Neural cell (in vitro differentiated cells): Measurements from ENCODE around the gene EPB41L2. TPM values are rescaled to one million over a fixed set of nuclear protein-coding genes. Genes with fewer than 3 reads are reported as not detected.

Source experiments
- H2AFZ ChIP-seq: fragments of 200-600, 300-800 bp; sonication (generic), shearing (Covaris generic); 2 replicates; pipeline ENCODE4 v1.6.0; 2014; ENCODE audit warnings: low read depth, mild to moderate bottlenecking, antibody characterized with exemption, low read length, moderate library complexity
- H3F3A ChIP-seq: fragments of 200-600 bp; shearing (Covaris generic); 2 replicates; pipeline ENCODE4 v1.6.1; 2016; ENCODE audit warnings: mild to moderate bottlenecking, moderate library complexity, mixed read lengths, antibody characterized with exemption, low read length; ENCODE audit not compliant: insufficient read depth, poor library complexity, severe bottlenecking
- H3K27ac ChIP-seq: fragments of 200-600, 300-800 bp; sonication (generic), shearing (Covaris generic); 2 replicates; pipeline ENCODE4 v1.5.1; 2014; ENCODE audit warnings: mild to moderate bottlenecking, low read length, moderate library complexity
- H3K27me3 ChIP-seq: fragments of 300-800, 200-600 bp; sonication (generic), shearing (Covaris generic); 2 replicates; pipeline ENCODE4 v1.6.0; 2014; ENCODE audit warnings: mild to moderate bottlenecking, low read depth, low read length, moderate library complexity; ENCODE audit not compliant: insufficient read depth
- H3K36me3 ChIP-seq: fragments of 300-800, 200-600 bp; sonication (generic), shearing (Covaris generic); 2 replicates; pipeline ENCODE4 v1.5.1; 2014; ENCODE audit warnings: mild to moderate bottlenecking, antibody characterized with exemption, low read length, moderate library complexity; ENCODE audit not compliant: insufficient read depth
- H3K4me2 ChIP-seq: fragments of 300-800, 200-600 bp; sonication (generic), shearing (Covaris generic); 2 replicates; pipeline ENCODE4 v1.6.0; 2014; ENCODE audit warnings: mild to moderate bottlenecking, low read length
- H3K4me3 ChIP-seq: fragments of 300-800, 200-600 bp; sonication (generic), shearing (Covaris generic); 2 replicates; pipeline ENCODE4 v1.5.1; 2014; ENCODE audit warnings: mild to moderate bottlenecking, low read length, moderate library complexity
- H3K79me2 ChIP-seq: fragments of 200-600 bp; shearing (Covaris generic); replicated peaks from 2 replicates; pipeline ENCODE4 v1.6.0; 2014; ENCODE audit warnings: mild to moderate bottlenecking, low read length, moderate library complexity; ENCODE audit not compliant: insufficient read depth
- H3K9ac ChIP-seq: fragments of 300-800, 200-600 bp; sonication (generic), shearing (Covaris generic); 2 replicates; pipeline ENCODE4 v1.6.1; 2016; ENCODE audit warnings: mild to moderate bottlenecking, low read length, mixed read lengths
- H3K9me2 ChIP-seq: fragments of 200-600 bp; shearing (Covaris generic); 2 replicates; pipeline ENCODE4 v1.6.1; 2016; ENCODE audit warnings: mild to moderate bottlenecking, low read length, mixed read lengths; ENCODE audit not compliant: insufficient read depth
- H3K9me3 ChIP-seq: fragments of 200-600, 300-800 bp; sonication (generic), shearing (Covaris generic); 2 replicates; pipeline ENCODE4 v1.6.1; 2016; ENCODE audit warnings: mild to moderate bottlenecking, mixed run types, low read length, moderate library complexity, mixed read lengths
- H4K20me1 ChIP-seq: fragments of 200-600 bp; shearing (Covaris generic); 2 replicates; pipeline ENCODE4 v1.6.1; 2016; ENCODE audit warnings: mild to moderate bottlenecking, mixed run types; ENCODE audit not compliant: insufficient read depth
- EP300 ChIP-seq: fragments of 450-650 bp; conservative IDR thresholded peaks from 2 replicates; pipeline ENCODE4 v1.6.1; 2014; ENCODE audit warnings: antibody characterized with exemption, mild to moderate bottlenecking, moderate library complexity; ENCODE audit not compliant: poor library complexity, severe bottlenecking
- EZH2 ChIP-seq: fragments of 200-600, 300-800 bp; shearing (Covaris generic), sonication (generic); IDR thresholded peaks from 2 replicates; pipeline ENCODE4 v1.6.1; 2014; ENCODE audit warnings: antibody characterized with exemption, low read length, borderline replicate concordance, mild to moderate bottlenecking; ENCODE audit not compliant: insufficient read depth, poor library complexity, severe bottlenecking
- MXI1 ChIP-seq: fragments of 450-650 bp; conservative IDR thresholded peaks from 2 replicates; pipeline ENCODE4 v1.6.1; 2014; ENCODE audit warnings: antibody characterized with exemption, mild to moderate bottlenecking; ENCODE audit not compliant: poor library complexity, severe bottlenecking
- POLR2AphosphoS5 ChIP-seq: IDR thresholded peaks from 2 replicates; pipeline ENCODE4 v1.6.1; 2012
- RAD21 ChIP-seq: fragments of 450-650 bp; conservative IDR thresholded peaks from 2 replicates; pipeline ENCODE4 v1.6.1; 2014; ENCODE audit warnings: antibody characterized with exemption, mild to moderate bottlenecking, moderate library complexity
- SMC3 ChIP-seq: fragments of 450-650 bp; conservative IDR thresholded peaks from 2 replicates; pipeline ENCODE4 v1.6.1; 2014; ENCODE audit warnings: antibody characterized with exemption, mild to moderate bottlenecking, moderate library complexity; ENCODE audit not compliant: poor library complexity
- TAF1 ChIP-seq: IDR thresholded peaks from 2 replicates; pipeline ENCODE4 v1.6.1; 2012; ENCODE audit warnings: low read depth
- polyA plus RNA-seq: library from polyadenylated mRNA; depleted of rRNA; stranded (reverse); fragments of >200 nt; gene quantifications from 2 replicates; pipeline ENCODE4 v1.2.3, GENCODE V29; 2014
- TF ChIP-seq, protein P1 (sequence below): IDR thresholded peaks from 2 replicates; pipeline ENCODE4 v1.6.1; 2012; ENCODE audit warnings: borderline replicate concordance
- TF ChIP-seq, protein P2 (sequence below): fragments of 450-650 bp; IDR thresholded peaks from 2 replicates; pipeline ENCODE4 v1.5.1; 2014; ENCODE audit warnings: antibody characterized with exemption, mild to moderate bottlenecking, moderate library complexity; ENCODE audit not compliant: poor library complexity, severe bottlenecking

Gene EPB41L2
- polyA plus RNA-seq, 1 donor from 2014 or later, result 13.5 TPM

DNA sequence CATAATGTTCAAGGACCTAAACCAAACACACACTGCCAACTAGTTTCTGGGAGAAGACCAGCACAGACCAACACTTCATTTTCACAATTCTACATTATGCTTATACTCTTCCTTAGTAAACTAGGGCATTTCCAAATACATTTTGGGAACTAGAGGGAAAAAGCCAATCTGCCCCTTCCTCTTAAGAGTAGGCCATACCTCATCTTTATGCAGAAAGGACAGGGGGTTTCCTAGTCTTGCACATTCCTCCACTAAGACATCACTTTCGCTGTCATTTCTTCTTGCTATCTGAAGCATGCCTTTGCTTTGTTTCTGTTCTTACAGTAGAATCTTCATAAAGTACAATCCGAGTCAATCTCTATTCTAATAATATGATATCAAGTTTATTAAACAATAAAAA is 130.1 kb downstream of the EPB41L2 start:
- TF ChIP-seq EP300 (no peak), POLR2AphosphoS5 (no peak), EZH2 (no peak), MXI1 (no peak), SMC3 (no peak), RAD21 (no peak), TAF1 (no peak)
- TF ChIP-seq, protein P1, sequence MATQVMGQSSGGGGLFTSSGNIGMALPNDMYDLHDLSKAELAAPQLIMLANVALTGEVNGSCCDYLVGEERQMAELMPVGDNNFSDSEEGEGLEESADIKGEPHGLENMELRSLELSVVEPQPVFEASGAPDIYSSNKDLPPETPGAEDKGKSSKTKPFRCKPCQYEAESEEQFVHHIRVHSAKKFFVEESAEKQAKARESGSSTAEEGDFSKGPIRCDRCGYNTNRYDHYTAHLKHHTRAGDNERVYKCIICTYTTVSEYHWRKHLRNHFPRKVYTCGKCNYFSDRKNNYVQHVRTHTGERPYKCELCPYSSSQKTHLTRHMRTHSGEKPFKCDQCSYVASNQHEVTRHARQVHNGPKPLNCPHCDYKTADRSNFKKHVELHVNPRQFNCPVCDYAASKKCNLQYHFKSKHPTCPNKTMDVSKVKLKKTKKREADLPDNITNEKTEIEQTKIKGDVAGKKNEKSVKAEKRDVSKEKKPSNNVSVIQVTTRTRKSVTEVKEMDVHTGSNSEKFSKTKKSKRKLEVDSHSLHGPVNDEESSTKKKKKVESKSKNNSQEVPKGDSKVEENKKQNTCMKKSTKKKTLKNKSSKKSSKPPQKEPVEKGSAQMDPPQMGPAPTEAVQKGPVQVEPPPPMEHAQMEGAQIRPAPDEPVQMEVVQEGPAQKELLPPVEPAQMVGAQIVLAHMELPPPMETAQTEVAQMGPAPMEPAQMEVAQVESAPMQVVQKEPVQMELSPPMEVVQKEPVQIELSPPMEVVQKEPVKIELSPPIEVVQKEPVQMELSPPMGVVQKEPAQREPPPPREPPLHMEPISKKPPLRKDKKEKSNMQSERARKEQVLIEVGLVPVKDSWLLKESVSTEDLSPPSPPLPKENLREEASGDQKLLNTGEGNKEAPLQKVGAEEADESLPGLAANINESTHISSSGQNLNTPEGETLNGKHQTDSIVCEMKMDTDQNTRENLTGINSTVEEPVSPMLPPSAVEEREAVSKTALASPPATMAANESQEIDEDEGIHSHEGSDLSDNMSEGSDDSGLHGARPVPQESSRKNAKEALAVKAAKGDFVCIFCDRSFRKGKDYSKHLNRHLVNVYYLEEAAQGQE, result no peak
- TF ChIP-seq, protein P2, sequence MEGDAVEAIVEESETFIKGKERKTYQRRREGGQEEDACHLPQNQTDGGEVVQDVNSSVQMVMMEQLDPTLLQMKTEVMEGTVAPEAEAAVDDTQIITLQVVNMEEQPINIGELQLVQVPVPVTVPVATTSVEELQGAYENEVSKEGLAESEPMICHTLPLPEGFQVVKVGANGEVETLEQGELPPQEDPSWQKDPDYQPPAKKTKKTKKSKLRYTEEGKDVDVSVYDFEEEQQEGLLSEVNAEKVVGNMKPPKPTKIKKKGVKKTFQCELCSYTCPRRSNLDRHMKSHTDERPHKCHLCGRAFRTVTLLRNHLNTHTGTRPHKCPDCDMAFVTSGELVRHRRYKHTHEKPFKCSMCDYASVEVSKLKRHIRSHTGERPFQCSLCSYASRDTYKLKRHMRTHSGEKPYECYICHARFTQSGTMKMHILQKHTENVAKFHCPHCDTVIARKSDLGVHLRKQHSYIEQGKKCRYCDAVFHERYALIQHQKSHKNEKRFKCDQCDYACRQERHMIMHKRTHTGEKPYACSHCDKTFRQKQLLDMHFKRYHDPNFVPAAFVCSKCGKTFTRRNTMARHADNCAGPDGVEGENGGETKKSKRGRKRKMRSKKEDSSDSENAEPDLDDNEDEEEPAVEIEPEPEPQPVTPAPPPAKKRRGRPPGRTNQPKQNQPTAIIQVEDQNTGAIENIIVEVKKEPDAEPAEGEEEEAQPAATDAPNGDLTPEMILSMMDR, result no peak
- Histone ChIP-seq H2AFZ (no peak overlapping the region), H3F3A (no peaks in the 10 kb centered on the region), H4K20me1 (no peaks in the 10 kb centered on the region), H3K36me3 (no peaks in the 10 kb centered on the region), H3K9me2 (no peaks in the 10 kb centered on the region), H3K79me2 (no peaks in the 10 kb centered on the region), H3K4me3 (no peak overlapping the region), H3K9ac (no peak overlapping the region), H3K4me2 (no peak overlapping the region), H3K27ac (no peak overlapping the region), H3K9me3 (no peaks in the 10 kb centered on the region), H3K27me3 (no peaks in the 10 kb centered on the region)

DNA sequence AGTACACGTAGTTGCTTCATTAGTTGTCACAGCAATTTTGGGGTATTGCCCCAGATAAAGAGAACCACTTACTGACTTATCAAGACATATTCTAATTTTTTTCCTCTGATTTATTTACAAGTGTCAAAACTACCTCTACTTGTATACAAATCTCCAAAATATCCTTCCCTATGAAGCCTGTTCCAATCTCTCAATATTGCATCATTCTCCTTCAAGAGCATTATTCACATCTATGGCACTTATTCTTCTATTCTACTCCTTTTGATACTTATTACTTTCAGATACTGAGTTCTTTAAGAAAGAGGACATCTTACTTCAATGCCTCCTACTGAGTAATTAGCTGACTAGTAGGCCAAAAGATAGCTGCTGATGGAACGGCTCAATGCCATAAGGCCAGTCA is 130.6 kb downstream of the EPB41L2 start:
- H3K9ac ChIP-seq, result no peak overlapping the region
- H3K27me3 ChIP-seq, result no peaks in the 10 kb centered on the region
- H3K27ac ChIP-seq, result no peak overlapping the region

More for the DNA sequence above, 130.6 kb downstream of the EPB41L2 start:
- H3K9me3 ChIP-seq, result no peaks in the 10 kb centered on the region
- H4K20me1 ChIP-seq, result no peaks in the 10 kb centered on the region
- H3K9me2 ChIP-seq, result no peaks in the 10 kb centered on the region
- no peak overlapping the region for H3K4me3 ChIP-seq
- TF ChIP-seq EP300 (no peak), RAD21 (no peak), SMC3 (no peak), MXI1 (no peak), POLR2AphosphoS5 (no peak), EZH2 (no peak), TAF1 (no peak)
- TF ChIP-seq, protein P1, result no peak
- TF ChIP-seq, protein P2, result no peak
- no peaks in the 10 kb centered on the region for H3K36me3 ChIP-seq
- H3K4me2 ChIP-seq, result no peak overlapping the region
- no peaks in the 10 kb centered on the region for H3K79me2 ChIP-seq
- H3F3A ChIP-seq, result no peaks in the 10 kb centered on the region
- no peak overlapping the region for H2AFZ ChIP-seq
